NCI-H345 treated with DMSO at 0.1 percent for 48 hours (cell line): ENCODE results near the gene KIAA1958.
A peak's percentile ranks its signal among the peaks of the same experiment; 100 is the strongest.
"Not testable (repeated sequence)": the region's sequence is repeated elsewhere in the genome, so short reads cannot be mapped to it uniquely, and the experiment has no call there.

Experiments
- DNase-seq: peaks from one replicate; lab custom pipeline; 2025; ENCODE audit not compliant: unreplicated experiment; lab: John Stamatoyannopoulos, UW

The KIAA1958 gene

GRCh38 chr9:112582371-112583262 is 96.0 kb downstream of the KIAA1958 start:
- no peak for DNase-seq

DNA sequence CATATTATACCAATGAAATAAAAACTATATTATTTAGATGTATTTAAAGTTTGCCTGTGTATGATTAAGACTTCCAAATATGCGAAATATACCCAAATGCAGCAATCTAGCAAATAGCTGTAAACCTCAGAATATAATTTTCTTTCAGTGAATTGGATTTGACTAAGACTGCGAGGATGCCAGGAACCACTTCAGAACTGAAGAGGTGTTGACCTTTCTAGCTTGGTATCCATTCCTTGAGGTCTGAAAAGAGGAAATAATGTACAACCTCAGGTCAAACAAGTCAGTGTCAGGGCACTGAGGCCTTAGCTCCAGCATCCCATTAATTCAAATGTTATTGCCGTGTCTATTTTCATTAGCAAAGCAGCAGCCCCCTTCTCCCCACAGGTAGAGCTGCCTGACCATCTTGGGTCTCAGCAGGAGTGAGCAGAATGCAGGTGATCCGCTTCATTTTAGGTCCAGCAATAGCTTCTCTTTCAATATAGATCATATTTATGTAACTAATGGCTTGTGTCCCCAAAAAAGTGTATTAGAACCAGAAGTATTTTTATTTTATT is 100.0 kb downstream of the KIAA1958 start:
- DNase-seq, result no peak

DNA sequence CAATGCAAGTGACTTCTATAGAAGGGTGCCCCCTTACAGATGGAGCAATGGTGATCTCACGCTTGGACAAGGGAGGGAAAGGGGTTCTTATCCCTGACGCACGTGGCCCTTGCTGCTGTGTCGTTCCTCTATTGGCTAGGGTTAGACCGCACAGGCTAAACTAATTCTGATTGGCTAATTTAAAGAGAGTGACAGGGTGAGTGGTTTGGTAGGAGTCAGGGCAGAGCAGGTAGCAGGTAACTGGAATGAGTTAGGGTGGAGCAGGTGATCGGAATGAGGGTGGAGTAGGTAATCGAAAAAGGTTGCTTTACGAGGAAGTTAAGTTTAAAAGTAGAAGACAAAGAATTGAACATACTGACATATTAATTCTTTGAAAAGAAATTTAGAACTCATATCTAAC is 105.2 kb downstream of the KIAA1958 start:
- DNase-seq, result not testable (repeated sequence)

GRCh38 chr9:112599732-112600131 is 113.1 kb downstream of the KIAA1958 start:
- no peak for DNase-seq

- DNase-seq, result no peak
Observed at GRCh38 chr9:112601636-112602035, 115.0 kb downstream of the KIAA1958 start.

- DNase-seq, result no peak
Observed at GRCh38 chr9:112604790-112605189, 118.2 kb downstream of the KIAA1958 start.

GRCh38 chr9:112605518-112605917 is 118.9 kb downstream of the KIAA1958 start:
- DNase-seq, result no peak

DNA sequence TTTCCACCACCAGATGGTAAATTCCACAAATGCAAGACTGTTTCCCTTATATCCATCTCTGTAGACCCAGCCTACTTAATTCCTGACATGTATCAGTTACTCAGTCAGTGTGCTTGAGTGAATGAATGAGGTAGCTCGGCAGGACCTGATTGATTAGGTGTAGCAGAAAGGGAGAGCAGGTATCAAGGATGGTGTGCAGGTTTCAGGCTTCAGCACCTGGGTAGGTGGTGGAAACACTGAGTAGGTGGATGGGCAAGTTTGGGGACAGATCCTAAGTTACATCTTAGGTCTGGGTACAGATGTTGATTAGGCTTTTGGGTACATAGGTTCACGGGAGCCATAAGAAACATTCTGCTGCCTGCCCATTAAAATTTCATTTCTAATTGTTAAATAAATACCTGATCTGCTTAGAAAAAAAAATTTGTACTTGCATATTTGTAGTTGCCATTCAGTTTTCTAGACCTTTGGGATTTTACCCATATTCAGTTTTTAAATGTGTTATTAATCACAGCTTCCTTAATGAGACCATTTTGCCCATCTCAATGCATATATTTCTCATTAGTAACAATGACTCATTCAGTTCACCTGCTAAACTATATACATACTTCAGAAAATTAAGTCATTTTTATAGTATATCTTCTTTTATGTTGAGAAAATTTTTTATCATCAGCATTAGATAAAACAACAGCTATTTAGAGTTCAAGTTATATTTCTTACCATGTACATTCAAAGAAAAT is 119.5 kb downstream of the KIAA1958 start:
- no peak for DNase-seq

GRCh38 chr9:112608851-112609250 is 122.2 kb downstream of the KIAA1958 start:
- no peak for DNase-seq

DNA sequence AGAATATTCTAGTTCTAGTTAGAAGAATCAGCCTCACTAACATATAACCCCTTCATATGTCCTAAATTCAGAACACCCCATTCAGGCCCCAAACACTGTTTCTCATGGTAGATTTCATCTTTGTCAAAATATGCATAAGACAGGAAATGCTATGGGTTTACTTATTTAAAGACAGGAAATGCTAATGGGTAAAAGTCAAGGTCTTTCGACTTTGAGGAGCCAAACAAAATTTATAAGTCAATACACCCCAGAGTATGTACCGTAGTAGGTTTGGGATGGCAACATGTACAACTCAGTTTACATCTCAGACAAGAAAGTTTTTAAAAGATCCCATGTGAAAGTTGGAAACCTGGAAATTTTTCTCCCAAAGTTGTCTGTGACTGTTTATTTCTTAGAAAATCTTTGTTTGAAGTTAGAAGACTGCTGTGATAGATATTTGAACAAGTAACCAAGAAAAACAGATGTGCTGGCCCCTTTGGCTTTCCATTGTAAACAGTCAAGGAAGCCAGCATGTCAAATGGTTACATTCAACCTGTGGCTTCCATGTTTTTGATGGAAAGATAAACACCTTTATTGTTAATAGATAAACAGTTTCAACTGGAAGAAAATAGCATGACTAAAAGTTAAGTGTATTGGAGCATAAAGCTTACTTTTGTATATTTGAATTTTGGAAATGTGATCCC is 129.1 kb downstream of the KIAA1958 start:
- DNase-seq, result no peak

DNA sequence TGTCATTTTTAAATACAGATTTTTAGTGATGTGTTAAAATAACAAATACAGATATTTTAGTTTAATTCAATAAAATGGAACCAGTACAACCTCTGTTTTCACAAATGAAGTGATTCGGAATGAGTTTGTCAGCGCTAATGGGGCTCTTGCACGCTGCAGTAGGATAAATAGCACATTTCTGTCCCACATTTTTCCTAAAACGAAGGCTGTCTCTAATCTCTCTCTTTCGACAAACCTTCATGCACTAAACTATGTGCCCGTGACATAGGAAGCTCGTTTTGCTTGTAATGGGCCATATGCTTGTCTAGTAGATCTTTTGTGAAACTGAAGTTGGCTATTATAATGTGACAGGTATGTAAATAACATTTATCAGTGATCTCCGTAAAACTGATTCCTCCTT is 130.7 kb downstream of the KIAA1958 start:
- DNase-seq, result peak; percentile 1

DNA sequence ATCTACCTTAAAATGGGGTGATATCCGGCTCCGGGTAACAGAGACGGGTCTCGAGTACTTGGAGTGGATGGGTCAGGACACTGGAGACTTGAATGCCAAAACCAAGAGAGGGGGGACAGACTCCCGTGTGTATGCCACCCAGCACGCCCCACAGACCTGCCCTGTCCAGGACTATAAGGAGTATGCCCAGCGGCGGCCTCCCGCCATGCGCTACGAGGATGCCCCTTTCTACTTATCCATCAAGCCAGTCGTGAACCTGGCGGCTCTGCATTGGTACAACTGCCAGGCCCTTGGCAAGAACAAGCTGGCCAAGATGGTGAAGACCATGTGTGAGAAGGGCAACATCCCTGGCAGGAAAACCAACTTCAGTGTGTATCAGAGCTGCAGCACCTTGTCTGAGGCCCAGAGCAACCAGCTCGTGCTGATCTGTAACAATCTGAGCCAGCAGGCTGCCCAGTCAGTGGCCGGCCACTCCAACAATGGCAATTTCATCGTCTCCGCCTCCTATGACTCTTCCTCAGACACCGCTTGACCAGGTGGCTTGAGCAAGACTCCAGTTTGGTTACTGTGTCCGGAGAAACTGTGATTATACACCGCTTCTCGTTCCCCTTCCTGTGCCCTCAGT is 131.9 kb downstream of the KIAA1958 start:
- DNase-seq, result no peak

GRCh38 chr9:112620388-112620787 is 133.8 kb downstream of the KIAA1958 start:
- no peak for DNase-seq

- no peak for DNase-seq
Observed at GRCh38 chr9:112621018-112621655, 134.5 kb downstream of the KIAA1958 start.

DNA sequence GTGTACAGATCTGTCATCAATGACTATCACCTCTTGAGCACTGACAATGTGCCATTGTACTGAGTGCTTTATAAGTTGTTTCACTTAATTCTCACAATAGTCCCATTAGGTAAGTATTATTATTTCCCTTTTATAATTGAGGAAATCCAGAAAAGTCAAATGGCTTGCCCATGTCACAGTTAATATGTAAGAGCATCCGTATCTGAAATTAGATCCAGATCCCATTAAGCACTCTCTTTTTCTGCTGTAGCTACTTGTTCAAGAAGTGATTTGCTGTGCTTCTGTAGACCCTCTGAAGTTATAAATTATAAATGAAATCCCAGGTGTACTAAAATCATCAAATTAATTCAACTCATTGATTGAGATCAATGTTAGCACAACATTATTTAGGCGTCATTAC is 136.6 kb downstream of the KIAA1958 start:
- no peak for DNase-seq

GRCh38 chr9:112624711-112625707 is 138.4 kb downstream of the KIAA1958 start:
- no peak for DNase-seq

DNA sequence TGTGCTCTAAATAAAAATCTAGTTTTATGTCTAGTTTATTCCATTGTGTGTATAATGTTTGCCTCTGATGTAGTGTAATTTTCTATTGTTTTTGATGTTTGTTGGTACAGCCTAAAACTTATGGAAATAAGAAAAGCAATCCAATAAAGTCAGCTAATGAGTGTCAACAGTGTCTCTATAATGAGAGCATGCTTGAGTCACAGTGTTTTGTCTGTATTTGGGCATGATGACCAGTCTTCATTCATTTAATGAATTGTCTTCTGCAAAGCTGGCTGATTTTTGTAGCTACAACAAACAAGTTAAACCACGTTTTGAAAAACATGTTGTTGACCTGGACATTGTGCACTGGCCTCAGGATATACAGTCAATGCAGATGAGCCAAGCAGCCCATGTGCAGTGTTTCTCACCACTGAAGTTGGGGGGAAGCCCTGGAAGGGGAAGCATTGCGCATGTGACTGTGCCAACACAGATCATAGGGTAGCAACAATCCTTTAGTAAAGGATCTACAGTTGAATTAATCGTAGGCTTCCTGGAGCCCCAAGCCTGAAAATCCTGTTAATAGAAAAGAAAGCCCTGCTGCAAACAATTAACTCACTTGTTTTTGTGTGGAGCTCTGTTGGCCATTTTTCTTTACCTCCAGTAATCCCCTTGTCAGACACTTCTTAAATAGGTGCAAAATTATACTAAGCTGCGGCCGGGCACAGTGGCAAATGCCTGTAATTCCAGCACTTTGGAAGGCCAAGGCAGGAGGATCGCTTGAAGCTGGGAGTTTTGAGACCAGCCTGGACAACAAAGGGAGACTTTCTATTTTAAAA is 143.3 kb downstream of the KIAA1958 start:
- DNase-seq, result no peak

- DNase-seq, result no peak
Observed at GRCh38 chr9:112631313-112632070, 144.9 kb downstream of the KIAA1958 start.
